Upper lobe of left lung (tissue), 6 donors: ENCODE measurements around the gene CCDC87. TPM values are rescaled to one million over a fixed set of nuclear protein-coding genes. Genes with fewer than 3 reads are reported as not detected.

Experiments
- ATAC-seq, 2 donors: fragments of 200-7000 bp; cut with Tn5 transposase; one replicate each; pipeline ENCODE4 v1.9.1; 2022; ENCODE audit warnings: mild to moderate bottlenecking in 2 of 2, moderate library complexity in 2 of 2; ENCODE audit not compliant: low FRiP score in 2 of 2
- DNase-seq, 2 donors: peaks; one replicate each; pipeline ENCODE4 v3.0.0-alpha.2; 2019 to 2020
- H3K27ac ChIP-seq, 4 donors: fragments of 200-600 bp; sonication (generic); one replicate each; pipeline ENCODE4 v1.5.1; 2016 to 2019
- H3K27me3 ChIP-seq, 4 donors: fragments of 200-600 bp; sonication (generic); one replicate each; pipeline ENCODE4 v1.5.1; 2017 to 2019
- H3K36me3 ChIP-seq, 4 donors: fragments of 200-600 bp; sonication (generic); one replicate each; pipeline ENCODE4 v1.5.1; 2016 to 2019
- H3K4me1 ChIP-seq, 4 donors: fragments of 200-600 bp; sonication (generic); one replicate each; pipeline ENCODE4 v1.5.1; 2018 to 2019
- H3K4me3 ChIP-seq, 4 donors: fragments of 200-600 bp; sonication (generic); one replicate each; pipeline ENCODE4 v1.5.1; 2017 to 2019; ENCODE audit warnings: mild to moderate bottlenecking in 2 of 4, moderate library complexity in 1 of 4
- H3K9me3 ChIP-seq, 4 donors: fragments of 200-600 bp; sonication (generic); one replicate each; pipeline ENCODE4 v1.5.1; 2018 to 2019
- EP300 ChIP-seq, 4 donors: sonication (generic); formaldehyde crosslinking; IDR thresholded peaks; one replicate each; pipeline ENCODE4 v1.5.1; 2017; ENCODE audit warnings: antibody characterized with exemption in 4 of 4, control low read depth in 2 of 4
- POLR2A ChIP-seq, 4 donors: fragments of 450-650 bp; IDR thresholded peaks; one replicate each; pipeline ENCODE4 v1.5.1; 2016 to 2017; ENCODE audit warnings: antibody characterized with exemption in 4 of 4, mild to moderate bottlenecking in 2 of 4
- POLR2AphosphoS5 ChIP-seq, 2 donors: sonication (generic); formaldehyde crosslinking; IDR thresholded peaks; one replicate each; pipeline ENCODE4 v1.5.1; 2017; ENCODE audit warnings: antibody characterized with exemption in 2 of 2
- WGBS, 2 donors: methylation state at CpG; one replicate each; pipeline ENCODE4 v1.1.5; 2017 to 2018; 5-methylcytosine and 5-hydroxymethylcytosine counted together
- total RNA-seq, 6 donors: library from RNA; depleted of rRNA in 4 of 6; stranded (reverse); fragments of >200 nt in 4 of 6; gene quantifications; one replicate each; pipeline versions ENCODE4 v1.1.0 to v1.2.1, GENCODE V29; 2016 to 2021
- TF ChIP-seq, protein P1 (sequence below), 6 experiments: fragments of 450-650 bp in 4 of 6; fragments of 200-600 bp in 2 of 6; sonication (generic) in 2 of 6; IDR thresholded peaks; one replicate each; pipeline ENCODE4 v1.5.1; 2016 to 2019; ENCODE audit warnings: antibody characterized with exemption in 6 of 6
- donor health status: DM: no; HTN: no; CAD: no; lungs with moderate emphysema.
- donor health status: DM: no; HTN: yes; CAD: no; lungs with severe emphysema.

The CCDC87 gene
- total RNA-seq, 6 donors from 2014 or later = 0.20 to 4.2 (median 0.44) TPM; not detected in 1

DNA sequence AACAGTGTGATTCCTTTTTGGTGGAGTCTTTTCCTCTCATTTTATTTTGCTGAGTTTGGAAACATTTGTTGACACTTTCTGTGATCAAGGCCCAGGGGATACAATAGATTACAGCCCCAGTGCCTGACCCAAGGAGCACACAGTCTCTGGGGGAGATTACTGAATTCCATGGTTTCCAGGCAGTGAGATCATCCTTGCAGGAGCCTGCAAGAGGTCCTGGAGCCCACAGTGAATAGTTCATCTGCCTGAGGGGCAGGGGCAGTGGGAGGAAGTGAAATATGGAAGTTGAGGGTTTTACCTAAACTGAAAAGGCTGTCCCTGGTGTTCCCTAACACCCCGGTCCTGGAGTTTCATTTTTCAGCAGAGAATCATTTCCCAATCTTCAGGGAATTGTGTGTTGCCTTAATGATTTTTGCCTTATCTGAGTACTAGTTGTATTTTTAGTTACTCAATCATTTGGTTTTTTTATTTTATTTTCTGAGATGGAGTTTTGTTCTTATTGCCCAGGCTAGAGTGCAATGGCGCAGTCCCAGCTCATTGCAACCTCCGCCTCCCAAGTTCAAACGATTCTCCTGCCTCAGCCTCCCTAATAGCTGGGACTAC is 7.9 kb upstream of the CCDC87 start:
- ATAC-seq (peak in 1 of 2 donors; percentile 71), DNase-seq (no peak)
- no peak overlapping the region for H3K27ac ChIP-seq
- no peaks in the 10 kb centered on the region for H3K27me3 ChIP-seq
- H3K4me1 ChIP-seq = peaks cover 2 to 3% (median 3%) of the 10 kb centered on the region in 4 donors
- WGBS, 2 donors = 82 to 90% methylated on average over 4 of the region's 4 CpGs
- no peak overlapping the region for H3K4me3 ChIP-seq
- no peaks in the 10 kb centered on the region for H3K9me3 ChIP-seq
- H3K36me3 ChIP-seq = peaks cover 0 to 54% (median 25%) of the 10 kb centered on the region in 4 donors
- TF ChIP-seq POLR2AphosphoS5 (IDR thresholded peaks at IDR 0.05) (no peak), EP300 (IDR thresholded peaks at IDR 0.05) (no peak), POLR2A (IDR thresholded peaks at IDR 0.05) (no peak)
- TF ChIP-seq, protein P1, sequence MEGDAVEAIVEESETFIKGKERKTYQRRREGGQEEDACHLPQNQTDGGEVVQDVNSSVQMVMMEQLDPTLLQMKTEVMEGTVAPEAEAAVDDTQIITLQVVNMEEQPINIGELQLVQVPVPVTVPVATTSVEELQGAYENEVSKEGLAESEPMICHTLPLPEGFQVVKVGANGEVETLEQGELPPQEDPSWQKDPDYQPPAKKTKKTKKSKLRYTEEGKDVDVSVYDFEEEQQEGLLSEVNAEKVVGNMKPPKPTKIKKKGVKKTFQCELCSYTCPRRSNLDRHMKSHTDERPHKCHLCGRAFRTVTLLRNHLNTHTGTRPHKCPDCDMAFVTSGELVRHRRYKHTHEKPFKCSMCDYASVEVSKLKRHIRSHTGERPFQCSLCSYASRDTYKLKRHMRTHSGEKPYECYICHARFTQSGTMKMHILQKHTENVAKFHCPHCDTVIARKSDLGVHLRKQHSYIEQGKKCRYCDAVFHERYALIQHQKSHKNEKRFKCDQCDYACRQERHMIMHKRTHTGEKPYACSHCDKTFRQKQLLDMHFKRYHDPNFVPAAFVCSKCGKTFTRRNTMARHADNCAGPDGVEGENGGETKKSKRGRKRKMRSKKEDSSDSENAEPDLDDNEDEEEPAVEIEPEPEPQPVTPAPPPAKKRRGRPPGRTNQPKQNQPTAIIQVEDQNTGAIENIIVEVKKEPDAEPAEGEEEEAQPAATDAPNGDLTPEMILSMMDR (IDR thresholded peaks at IDR 0.05) = no peak

DNA sequence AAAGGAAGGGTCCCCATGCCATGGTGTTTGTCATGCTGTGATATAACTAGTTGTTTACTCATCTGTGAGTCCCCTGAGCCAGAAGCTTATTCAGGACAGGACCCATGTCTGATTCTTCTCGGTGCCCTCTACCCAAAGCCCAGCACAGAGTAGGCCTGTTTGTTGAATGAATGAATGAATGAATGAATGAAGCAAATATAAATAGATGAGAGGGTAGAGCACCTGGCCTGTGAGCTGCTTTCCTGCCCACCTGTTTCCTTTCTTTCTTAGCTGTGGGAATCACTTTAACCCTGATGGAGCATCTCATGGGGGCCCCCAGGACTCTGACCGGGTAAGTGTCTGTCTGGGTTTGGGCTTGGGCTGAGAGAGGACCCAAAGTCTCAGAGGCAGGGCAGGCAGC is 7.4 kb upstream of the CCDC87 start:
- no peaks in the 10 kb centered on the region for H3K27me3 ChIP-seq
- TF ChIP-seq, protein P1 (IDR thresholded peaks at IDR 0.05) = no peak
- no peak for TF ChIP-seq EP300 (IDR thresholded peaks at IDR 0.05)
- no peak for TF ChIP-seq POLR2A (IDR thresholded peaks at IDR 0.05)
- TF ChIP-seq POLR2AphosphoS5 (IDR thresholded peaks at IDR 0.05) = no peak
- ATAC-seq (no peak), DNase-seq (no peak)
- no peak overlapping the region for H3K4me3 ChIP-seq
- WGBS, 2 donors = 66 to 89% methylated on average over 2 of the region's 2 CpGs
- peaks cover 5 to 9% (median 8%) of the 10 kb centered on the region in 4 donors for H3K4me1 ChIP-seq
- H3K27ac ChIP-seq = no peak overlapping the region
- H3K9me3 ChIP-seq = no peaks in the 10 kb centered on the region
- H3K36me3 ChIP-seq = peaks cover 0 to 49% (median 20%) of the 10 kb centered on the region in 4 donors

DNA sequence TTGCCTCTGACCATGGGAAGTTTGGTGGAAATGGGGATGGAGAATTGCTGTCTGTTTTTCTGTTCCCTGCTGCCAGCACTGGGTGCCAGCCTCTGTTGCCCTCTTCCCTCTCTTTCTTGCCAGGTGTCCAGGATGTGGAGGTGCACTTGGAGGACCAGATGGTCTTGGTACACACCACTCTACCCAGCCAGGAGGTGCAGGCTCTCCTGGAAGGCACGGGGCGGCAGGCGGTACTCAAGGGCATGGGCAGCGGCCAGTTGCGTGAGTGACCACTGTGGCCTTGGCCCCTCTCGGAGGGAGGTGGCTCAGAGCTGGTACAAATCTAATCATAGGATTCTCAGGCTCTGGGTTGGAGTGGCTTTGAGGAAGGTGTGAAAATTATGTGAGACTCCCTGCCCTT is 6.1 kb upstream of the CCDC87 start:
- 97 to 100% methylated on average over 3 to 6 of the region's 6 CpGs for WGBS, 2 donors
- Histone ChIP-seq H3K9me3 (no peaks in the 10 kb centered on the region), H3K4me1 (peaks cover 18 to 20% (median 18%) of the 10 kb centered on the region in 4 donors), H3K36me3 (peaks cover 0 to 37% (median 17%) of the 10 kb centered on the region in 4 donors), H3K27me3 (no peaks in the 10 kb centered on the region), H3K27ac (no peak overlapping the region), H3K4me3 (no peak overlapping the region)
- ATAC-seq (no peak), DNase-seq (peak in 1 of 2 donors; percentile 52)
- TF ChIP-seq POLR2A (IDR thresholded peaks at IDR 0.05) (no peak), EP300 (IDR thresholded peaks at IDR 0.05) (no peak), POLR2AphosphoS5 (IDR thresholded peaks at IDR 0.05) (no peak)
- TF ChIP-seq, protein P1 (IDR thresholded peaks at IDR 0.05) = no peak

DNA sequence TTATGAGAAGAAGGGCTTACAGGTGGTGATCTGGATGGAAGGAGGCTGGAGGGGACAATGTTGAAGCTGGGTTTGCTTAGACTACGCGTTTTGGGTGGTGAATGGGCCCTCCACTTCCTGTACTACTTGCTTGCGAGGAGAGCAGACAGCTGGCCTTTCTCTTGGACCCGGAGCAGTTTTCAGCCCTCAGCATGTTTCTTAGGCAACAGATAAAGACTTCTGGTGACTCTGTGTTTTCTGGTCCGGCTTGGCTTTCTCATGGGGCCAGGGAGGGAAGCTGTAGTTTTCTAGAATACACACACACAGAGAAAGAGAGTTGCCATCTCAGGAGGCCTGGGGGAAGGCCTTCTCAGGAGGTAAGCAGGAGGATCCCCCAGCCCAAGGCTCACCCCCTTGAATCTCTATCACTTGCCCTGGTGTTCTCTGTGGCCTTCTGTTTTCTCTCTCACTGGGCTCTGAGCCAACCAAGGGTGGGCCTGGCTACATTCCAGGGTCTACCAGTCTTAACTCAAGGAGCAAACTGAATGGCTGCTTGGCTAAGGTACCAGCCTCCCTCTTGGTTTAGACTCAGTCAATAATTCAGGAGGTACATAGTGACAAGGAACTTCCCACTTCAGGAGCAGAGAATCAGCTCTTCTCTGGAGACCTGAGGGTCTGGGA is 2.5 kb upstream of the CCDC87 start:
- 38 to 45% methylated on average over 5 of the region's 5 CpGs for WGBS, 2 donors
- H3K27ac ChIP-seq = peak overlapping the region; percentile 55 to 64 (median 58)
- no peak for ATAC-seq

More for the DNA sequence above, 2.5 kb upstream of the CCDC87 start:
- H3K27me3 ChIP-seq = no peaks in the 10 kb centered on the region
- H3K36me3 ChIP-seq = peaks cover 0 to 16% (median 9%) of the 10 kb centered on the region in 4 donors
- no peak for DNase-seq
- no peak for TF ChIP-seq EP300 (IDR thresholded peaks at IDR 0.05)
- TF ChIP-seq, protein P1 (IDR thresholded peaks at IDR 0.05) = no peak
- TF ChIP-seq POLR2A (IDR thresholded peaks at IDR 0.05) = no peak
- no peak for TF ChIP-seq POLR2AphosphoS5 (IDR thresholded peaks at IDR 0.05)
- H3K4me3 ChIP-seq = no peak overlapping the region
- H3K9me3 ChIP-seq = no peaks in the 10 kb centered on the region
- peaks cover 30 to 34% (median 31%) of the 10 kb centered on the region in 4 donors for H3K4me1 ChIP-seq
